Fibroblast of pulmonary artery (primary cell): ENCODE data around the gene HEXA.

Source experiments
- DNase-seq: peaks from one replicate; pipeline ENCODE4 v3.0.0-alpha.2; 2010; ENCODE audit warnings: low read depth
- H3K4me3 ChIP-seq: replicated peaks from 2 replicates; pipeline ENCODE4 v1.5.1; 2011; ENCODE audit warnings: low read depth, mild to moderate bottlenecking, control low read depth, low read length, moderate library complexity
- TF ChIP-seq, protein P1 (sequence below): IDR thresholded peaks from 2 replicates; pipeline ENCODE4 v1.5.1; 2011; ENCODE audit warnings: mild to moderate bottlenecking, control low read depth, low read length, inconsistent platforms; ENCODE audit errors: missing control alignments

The HEXA gene

DNA sequence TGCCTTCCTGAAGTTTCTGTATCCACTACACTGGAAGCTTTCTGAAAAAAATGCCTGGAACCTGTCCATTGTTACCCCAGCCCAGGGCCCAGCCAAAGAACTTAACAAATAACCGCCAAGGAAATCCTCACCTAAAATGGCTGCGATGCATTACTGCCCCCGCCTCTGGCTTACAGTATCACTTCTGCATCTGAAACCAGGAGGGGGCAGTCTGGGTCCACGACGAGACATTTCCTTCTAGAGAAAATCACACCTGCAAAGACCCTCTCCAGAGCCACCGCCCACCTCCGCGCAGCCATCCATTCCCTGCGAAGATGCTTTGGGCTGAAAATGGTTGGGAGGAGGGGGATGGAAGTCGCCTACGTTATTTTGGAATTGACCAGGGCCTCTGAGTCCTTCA, 33.4 kb downstream of the HEXA start:
- TF ChIP-seq, protein P1, sequence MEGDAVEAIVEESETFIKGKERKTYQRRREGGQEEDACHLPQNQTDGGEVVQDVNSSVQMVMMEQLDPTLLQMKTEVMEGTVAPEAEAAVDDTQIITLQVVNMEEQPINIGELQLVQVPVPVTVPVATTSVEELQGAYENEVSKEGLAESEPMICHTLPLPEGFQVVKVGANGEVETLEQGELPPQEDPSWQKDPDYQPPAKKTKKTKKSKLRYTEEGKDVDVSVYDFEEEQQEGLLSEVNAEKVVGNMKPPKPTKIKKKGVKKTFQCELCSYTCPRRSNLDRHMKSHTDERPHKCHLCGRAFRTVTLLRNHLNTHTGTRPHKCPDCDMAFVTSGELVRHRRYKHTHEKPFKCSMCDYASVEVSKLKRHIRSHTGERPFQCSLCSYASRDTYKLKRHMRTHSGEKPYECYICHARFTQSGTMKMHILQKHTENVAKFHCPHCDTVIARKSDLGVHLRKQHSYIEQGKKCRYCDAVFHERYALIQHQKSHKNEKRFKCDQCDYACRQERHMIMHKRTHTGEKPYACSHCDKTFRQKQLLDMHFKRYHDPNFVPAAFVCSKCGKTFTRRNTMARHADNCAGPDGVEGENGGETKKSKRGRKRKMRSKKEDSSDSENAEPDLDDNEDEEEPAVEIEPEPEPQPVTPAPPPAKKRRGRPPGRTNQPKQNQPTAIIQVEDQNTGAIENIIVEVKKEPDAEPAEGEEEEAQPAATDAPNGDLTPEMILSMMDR: peak; percentile 43
- H3K4me3 ChIP-seq: no peak overlapping the region
- DNase-seq: peak; percentile 31

GRCh38 chr15:72341361-72341760, 34.5 kb downstream of the HEXA start:
- peak; percentile 7 for DNase-seq
- TF ChIP-seq, protein P1: peak; percentile 9
- no peak overlapping the region for H3K4me3 ChIP-seq

DNA sequence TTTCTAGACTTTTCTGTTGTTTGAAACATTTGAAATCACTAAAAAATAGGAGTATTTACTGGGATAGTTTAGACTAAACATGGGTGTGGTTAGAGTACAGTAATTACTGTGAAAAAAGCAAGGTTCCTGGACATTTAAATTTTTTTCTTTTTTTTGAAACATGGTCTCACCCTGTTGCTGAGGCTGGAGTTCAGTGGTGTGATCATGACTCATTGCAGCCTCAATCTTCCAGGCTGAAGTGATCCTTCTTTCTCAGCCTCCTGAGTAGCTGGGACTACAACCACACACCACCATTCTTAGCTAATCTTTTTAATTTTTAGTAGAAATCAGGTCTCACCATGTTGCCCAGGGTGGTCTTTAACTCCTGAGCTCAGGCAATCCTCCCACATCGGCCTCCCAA, 35.4 kb downstream of the HEXA start:
- TF ChIP-seq, protein P1: no peak
- DNase-seq: peak; percentile 40

GRCh38 chr15:72339777-72340177, 36.0 kb downstream of the HEXA start:
- DNase-seq: peak; percentile 95

More for the DNA sequence above, 35.4 kb downstream of the HEXA start:
- no peak overlapping the region for H3K4me3 ChIP-seq

DNA sequence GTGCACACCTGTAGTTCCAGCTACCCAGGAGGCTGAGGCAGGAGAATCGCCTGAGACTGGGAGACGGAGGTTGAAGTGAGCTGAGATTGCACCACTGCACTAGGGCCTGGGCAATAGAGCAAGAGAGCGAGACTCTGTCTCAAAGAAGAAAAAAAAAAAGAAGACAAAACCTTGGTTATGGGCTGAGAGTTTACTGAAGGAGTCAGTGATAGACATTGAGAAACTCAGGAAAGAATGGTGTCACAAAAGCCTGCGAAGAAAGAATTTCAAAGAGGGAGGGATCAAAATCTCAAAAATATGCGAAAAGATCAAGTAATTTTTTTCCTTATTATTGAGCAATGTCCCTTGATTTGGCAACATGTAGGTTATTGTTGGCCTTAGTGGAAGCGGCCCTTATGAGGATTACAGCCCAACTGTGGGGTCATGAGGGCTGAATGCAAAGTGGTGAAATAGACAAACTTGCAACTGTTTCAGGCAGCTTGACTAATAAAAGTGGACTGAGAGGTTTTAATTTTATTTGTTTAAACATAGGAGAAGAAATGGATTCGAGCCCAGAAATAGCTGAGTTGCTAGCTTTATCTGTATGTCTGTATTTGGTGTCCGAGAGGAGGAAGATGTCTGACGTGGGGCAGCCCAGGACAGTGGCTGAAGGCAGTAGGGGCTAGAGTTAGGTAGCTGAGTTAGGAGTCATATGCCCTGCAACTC, 37.0 kb downstream of the HEXA start:
- peak; percentile 98 for DNase-seq
- TF ChIP-seq, protein P1: no peak

More at GRCh38 chr15:72339777-72340177, 36.0 kb downstream of the HEXA start:
- H3K4me3 ChIP-seq: no peak overlapping the region
- TF ChIP-seq, protein P1: no peak

DNA sequence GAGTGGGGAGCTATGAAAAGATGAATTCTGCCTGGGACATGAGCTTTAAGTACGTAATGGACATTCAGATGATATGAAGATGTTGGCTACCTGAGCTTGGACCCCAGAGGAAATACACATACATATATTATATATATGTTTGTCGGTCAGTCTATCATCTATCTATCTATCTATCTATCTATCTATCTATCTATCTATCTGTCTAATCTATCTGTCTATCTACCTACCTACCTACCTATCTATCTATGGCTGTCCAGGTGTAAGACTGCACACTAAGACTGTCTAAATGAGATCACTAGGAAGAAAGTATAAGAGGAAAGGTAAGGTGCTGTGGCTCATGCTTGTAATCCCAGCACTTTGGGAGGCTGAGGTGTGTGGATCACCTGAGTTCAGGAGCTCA, 37.7 kb downstream of the HEXA start:
- H3K4me3 ChIP-seq: no peak overlapping the region
- TF ChIP-seq, protein P1: no peak
- no peak for DNase-seq

More for the DNA sequence above, 37.0 kb downstream of the HEXA start:
- no peak overlapping the region for H3K4me3 ChIP-seq

GRCh38 chr15:72334842-72335241, 41.0 kb downstream of the HEXA start:
- no peak for DNase-seq
- TF ChIP-seq, protein P1: no peak
- no peak overlapping the region for H3K4me3 ChIP-seq
